ENCODE results near the gene PIAS2.
"Not testable (repeated sequence)": the region's sequence is repeated elsewhere in the genome, so short reads cannot be mapped to it uniquely, and the experiment has no call there.

Gene PIAS2

GRCh38 chr18:46899274-46899948, 17.9 kb downstream of the PIAS2 start:
- DNase-seq, result no peak

DNA sequence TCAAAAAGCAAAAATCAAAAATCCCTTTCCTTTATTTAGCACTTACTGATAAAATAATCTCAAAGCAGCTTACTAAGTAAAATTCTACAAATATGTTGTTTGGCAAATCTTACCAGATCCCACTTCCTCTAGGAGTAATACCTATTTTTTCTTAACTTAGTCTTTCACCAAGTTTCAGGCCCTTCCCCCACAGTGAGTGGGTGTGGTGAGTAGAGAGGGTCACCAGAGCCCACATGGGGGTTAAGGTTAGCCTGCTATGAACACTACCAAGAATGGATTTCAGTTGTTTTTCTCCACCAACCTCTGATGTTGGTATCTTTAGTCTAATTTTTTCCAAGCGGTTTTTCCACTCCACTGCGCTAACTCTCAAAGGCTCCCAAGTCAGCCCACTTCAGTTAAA, 23.2 kb downstream of the PIAS2 start:
- DNase-seq, result no peak

DNA sequence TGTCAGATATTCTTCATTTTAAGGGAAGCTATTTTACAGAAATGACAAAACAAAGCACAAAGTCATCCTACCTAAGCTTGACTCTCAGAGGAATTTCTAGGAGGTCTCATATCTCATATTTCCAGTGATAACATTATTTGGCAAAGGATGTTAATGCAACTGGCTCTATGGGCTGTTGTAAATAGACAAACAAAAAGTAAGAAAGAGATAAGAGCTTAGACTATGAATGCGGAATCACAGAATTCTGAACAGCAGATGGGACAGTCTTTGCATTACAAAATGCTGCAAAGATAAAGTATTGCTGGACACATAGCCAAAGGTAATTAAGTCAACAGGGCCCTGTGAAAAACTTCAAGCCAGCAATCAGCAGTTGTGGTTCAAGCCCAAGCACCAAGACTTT, 23.9 kb downstream of the PIAS2 start:
- no peak for DNase-seq

DNA sequence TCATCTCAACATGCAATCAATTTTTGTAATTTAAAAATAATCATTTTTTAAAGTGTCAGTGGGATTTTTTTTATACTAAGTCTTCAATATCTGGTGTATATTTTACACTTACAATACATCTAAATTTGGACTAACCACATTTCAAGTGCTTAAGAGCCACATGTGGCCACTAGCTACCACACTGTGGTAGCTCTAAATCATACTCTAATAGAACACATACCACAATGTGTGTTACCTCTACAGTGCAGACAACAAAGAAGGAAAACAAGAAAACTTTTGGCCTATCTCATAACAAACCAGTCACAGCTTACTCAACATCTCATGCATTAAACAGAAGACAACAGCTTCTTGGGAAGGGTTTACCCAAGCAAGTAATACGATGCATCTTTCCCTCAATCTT, 24.5 kb downstream of the PIAS2 start:
- no peak for DNase-seq

- no peak for DNase-seq
Measured at GRCh38 chr18:46891742-46892214, 25.5 kb downstream of the PIAS2 start.

DNA sequence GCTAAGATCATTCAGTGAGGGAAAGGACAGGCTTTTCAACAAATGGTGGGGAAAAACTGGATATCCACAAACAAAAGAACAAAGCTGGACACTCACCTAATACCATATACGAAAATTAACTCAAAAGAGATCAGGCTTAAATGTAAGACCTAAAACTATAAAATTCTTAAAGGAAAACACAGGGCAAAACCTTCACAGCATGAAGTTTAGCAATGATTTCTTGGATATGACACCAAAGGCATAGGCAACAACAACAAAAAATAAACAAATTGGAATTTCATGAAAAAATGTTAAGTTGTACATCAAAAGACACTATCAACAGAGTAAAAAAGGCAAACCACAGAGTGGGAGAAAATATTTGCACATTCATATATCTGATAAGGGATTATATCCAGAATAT, 28.3 kb downstream of the PIAS2 start:
- no peak for DNase-seq

- DNase-seq, result no peak
Measured at GRCh38 chr18:46886893-46887292, 30.4 kb downstream of the PIAS2 start.

DNA sequence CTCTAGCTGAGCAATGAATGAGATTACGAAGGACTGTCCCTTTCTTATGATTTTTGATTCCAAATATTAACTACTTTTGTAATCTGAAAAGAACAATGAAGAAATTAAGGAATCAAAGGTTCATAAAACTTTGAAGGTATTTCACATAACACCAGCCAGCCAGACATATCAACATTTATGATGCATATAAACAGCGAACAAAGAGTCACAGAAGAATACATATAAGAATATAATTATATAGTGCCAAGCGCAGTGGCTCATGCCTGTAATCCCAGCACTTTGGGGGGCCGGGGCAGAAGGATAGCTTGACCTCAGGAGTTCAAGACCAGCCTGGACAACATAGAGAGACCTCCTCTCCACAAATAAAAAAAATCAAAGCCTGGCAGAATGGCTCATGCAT, 34.1 kb downstream of the PIAS2 start:
- no peak for DNase-seq

GRCh38 chr18:46877329-46877987, 39.8 kb downstream of the PIAS2 start:
- no peak for DNase-seq

DNA sequence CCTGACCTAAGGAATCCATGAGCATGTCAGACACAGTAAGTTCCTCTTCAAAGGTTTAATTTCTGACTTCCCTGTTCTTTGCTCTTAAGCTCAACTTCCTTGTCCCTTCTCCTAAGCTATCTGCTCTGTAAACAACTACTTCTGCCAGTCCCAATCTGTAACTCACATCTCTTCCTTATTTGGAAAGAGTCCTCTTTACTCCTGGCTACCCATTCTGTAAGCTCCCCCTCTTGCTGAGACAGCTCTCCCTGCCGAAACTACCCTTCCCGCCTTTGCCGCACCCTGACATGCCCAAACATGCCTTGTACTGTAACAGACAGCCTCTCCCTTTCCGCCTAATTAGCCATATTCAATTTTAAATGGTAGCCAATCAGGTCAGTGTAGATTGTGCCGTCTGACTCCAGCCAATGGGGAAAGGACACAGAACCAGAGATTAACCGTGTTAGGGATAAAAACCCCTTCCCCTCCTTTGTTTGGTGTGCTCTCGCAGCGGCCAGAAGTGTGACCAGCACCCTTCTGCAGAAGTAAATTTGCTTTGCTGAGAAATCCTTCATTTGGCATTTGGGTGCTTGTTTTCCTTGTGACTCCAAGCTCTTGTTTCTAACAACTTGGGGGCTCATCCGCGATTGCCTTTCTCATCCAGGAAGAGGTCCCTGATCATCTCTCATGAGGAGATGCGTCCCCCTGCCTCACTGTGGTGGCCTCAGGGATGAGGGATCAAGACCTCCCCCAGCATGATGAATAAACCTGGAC, 49.0 kb downstream of the PIAS2 start:
- no peak for DNase-seq

- DNase-seq, result no peak
Measured at GRCh38 chr18:46867367-46868143, 49.8 kb downstream of the PIAS2 start.

DNA sequence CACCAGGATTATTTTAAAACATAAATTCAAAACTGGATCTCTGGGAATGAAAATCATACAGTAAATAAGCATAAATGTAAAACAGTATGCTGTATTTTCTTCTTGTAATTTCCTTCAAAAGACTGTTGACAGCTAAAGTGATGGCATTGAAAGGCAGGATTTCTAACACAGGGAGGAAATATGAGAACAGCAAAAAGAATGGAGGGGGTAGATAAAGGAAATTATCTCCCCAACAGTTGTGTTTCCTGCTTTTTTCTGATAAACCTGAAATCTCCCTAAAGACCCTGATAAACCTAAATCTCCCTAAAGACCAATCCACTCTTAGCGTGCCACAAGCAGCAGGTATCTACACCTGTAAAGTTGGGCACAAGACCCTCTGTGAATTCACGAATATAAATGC, 50.8 kb downstream of the PIAS2 start:
- DNase-seq, result no peak

- not testable (repeated sequence) for DNase-seq
Measured at GRCh38 chr18:46865245-46865644, 52.1 kb downstream of the PIAS2 start.

GRCh38 chr18:46859855-46860254, 57.5 kb downstream of the PIAS2 start:
- no peak for DNase-seq

DNA sequence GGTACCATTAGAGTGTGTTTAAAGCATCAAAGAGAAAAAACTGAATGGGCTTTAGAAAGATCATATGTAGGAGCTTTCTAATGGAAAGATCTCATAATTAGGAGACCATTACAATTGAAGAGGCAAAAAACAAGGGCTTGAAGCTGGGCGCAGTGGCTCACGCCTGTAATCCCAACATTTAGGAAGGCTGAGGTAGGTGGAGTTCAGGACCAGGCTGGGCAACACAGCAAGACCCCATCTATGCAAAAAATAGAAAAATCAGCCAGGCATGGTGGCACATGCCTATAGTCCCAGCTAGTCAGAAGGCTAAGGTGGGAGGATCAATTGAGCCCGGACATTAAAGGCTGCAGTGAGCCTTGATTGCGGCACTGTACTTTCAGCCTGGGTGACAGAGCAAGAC, 59.0 kb downstream of the PIAS2 start:
- no peak for DNase-seq

- DNase-seq, result peak; percentile 60
Measured at GRCh38 chr18:46856973-46857372, 60.3 kb downstream of the PIAS2 start.

- DNase-seq, result no peak
Measured at GRCh38 chr18:46849007-46849406, 68.3 kb downstream of the PIAS2 start.

DNA sequence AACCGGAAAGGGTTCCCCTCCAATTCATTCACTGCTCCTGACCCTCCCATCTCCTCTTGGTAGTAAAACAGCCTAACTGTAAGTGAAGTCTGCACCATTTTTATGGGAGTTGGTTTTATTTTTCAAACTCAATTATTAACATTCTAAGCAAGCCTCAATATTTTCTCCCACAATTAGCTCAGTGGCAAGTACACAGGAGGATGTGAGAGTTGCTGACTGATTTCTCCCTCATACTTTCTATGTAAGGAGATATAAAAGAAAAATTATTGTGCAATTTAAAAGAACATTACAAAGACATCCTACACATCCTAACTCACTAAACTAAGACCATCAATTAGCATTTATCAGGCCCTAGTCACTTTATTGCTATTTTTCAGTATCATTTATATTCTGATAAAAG, 73.9 kb downstream of the PIAS2 start:
- DNase-seq, result no peak

GRCh38 chr18:46842583-46842982, 74.7 kb downstream of the PIAS2 start:
- no peak for DNase-seq

DNA sequence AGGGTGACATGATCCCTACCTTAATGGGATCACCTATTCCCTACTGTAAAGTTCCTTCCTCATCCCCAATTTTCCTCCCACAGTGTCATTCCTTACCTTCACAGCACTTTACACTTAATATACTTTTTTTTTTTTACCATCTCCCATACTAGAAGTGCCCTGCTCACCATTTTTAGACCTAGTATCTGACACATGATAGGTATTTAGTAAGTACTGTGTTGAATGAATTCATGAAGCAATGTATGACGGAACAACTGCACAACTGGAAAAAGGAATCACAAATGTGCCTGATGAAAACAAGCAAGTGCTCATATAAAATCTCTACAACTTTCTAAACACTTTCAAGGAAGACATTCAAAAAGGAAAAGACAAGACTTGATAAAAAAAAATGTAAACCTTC, 83.4 kb downstream of the PIAS2 start:
- no peak for DNase-seq

DNA sequence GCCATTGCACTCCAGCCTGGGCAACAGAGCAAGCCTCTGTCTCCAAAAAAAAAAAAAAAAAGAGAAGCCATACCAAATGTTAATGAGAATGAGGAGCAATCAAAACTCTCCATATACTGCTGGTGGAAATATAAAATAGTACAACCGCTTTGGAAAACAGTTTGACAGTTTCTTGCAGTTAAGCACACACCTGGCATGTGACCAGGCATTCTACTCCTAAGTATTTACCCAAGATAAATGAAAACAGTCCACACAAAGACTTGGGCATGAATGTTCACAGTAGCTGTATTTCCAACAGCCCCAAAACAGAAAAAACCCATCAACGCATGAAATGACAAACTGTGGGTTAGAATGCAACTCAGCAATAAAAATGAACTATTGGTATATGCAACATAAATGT, 84.5 kb downstream of the PIAS2 start:
- peak; percentile 33 for DNase-seq

DNA sequence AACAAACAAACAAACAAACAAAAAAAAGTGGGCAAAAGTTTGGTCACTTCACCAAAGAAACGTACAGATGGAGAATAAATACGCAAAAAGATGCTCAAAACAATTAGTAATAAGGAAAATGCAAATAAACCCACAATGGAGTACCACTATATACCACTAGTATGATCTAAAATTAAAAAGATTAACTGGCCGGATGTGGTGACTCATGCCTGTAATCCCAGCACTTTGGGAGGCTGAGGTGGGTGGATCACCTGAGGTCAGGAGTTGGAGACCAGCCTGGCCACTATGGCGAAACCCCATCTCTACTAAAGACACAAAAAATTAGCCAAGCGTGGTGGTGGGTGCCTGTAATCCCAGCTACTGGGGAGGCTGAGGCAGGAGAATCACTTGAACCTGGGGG, 84.9 kb downstream of the PIAS2 start:
- not testable (repeated sequence) for DNase-seq

GRCh38 chr18:46831434-46831833, 85.9 kb downstream of the PIAS2 start:
- DNase-seq, result no peak

Measured in NCI-H1092 treated with DMSO at 0.1 percent for 48 hours (cell line).